Measurements from ENCODE around the gene PEAR1.

DNA sequence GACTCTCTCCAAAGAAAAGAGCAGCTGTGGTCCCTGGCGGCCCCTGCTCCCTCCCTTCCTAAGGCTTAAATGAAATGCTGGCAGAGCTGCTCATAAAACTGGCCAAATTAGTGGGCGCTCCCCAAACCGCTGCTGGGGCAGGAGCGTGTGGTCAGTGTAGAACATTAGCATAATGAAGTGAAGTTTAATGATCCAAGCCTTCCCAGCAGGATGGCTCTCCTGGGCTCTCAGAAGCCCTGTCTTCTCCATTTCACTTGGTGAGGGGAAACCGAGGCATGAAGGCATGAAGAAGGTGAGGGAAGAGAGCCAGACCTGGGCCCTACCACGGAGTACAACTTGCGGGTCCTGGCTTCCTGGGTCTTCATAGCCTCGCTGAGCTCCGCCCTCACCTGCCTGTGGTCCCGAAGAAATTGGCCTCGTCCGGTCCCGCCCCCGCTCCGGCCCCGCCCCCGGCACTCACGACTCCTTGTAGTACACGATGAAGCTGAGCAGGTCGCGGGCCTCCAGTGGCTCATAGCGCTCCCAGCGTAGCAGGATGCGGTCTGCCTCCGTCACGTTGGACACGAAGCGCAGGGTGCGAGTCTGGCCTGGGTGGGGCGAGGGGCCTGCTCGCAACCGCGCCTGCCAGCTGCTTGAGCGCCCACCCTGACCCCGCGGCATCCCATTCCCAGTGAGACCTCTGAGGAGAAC is 44.9 kb upstream of the PEAR1 start:
- TF ChIP-seq CTCF (IDR thresholded peaks at IDR 0.05) (no peak), EZH2 (IDR thresholded peaks at IDR 0.05; ENCODE audit: borderline replicate concordance, insufficient read depth, low read depth, low read length, poor library complexity, severe bottlenecking) (no peak)

Measured in B cell (primary cell).